MCF 10A (cell line): Measurements from ENCODE around the gene LATS2. TPM values are rescaled to one million over a fixed set of nuclear protein-coding genes. Genes with fewer than 3 reads are reported as not detected.

ENCODE experiments used
- BruUV-seq: library from RNA; stranded (reverse); fragments of 400-500 nt; replicated peaks from 2 replicates; lab custom pipeline; 2021; lab: Mats Ljungman, UMichigan
- CTCF ChIA-PET: fragments of 300-600 bp; sonication (Branson Sonifier 250); formaldehyde crosslinking; extraction: SDS; loops from one replicate; lab custom pipeline; 2021; ENCODE audit warnings: antibody characterized with exemption, inconsistent platforms; lab: Yijun Ruan, JAX
- POLR2A ChIA-PET: fragments of 300-600, 350-650 bp; sonication (Branson Sonifier 250); formaldehyde crosslinking; extraction: SDS; loops from one replicate; lab custom pipeline; 2020; ENCODE audit warnings: antibody characterized with exemption, inconsistent platforms; lab: Yijun Ruan, JAX
- DNase-seq: peaks from one replicate; pipeline ENCODE4 v3.0.0-alpha.2; 2018; ENCODE audit not compliant: unreplicated experiment
- H3K27ac Mint-ChIP-seq: one replicate; pipeline ENCODE4 v1.8.0; 2022; ENCODE audit warnings: mild to moderate bottlenecking, low read depth, mixed read lengths; ENCODE audit not compliant: unreplicated experiment
- H3K27me3 Mint-ChIP-seq: one replicate; pipeline ENCODE4 v1.8.0; 2022; ENCODE audit warnings: mixed read lengths; ENCODE audit not compliant: insufficient read depth, unreplicated experiment
- H3K36me3 Mint-ChIP-seq: one replicate; pipeline ENCODE4 v1.8.0; 2022; ENCODE audit warnings: mild to moderate bottlenecking, moderate library complexity, mixed read lengths; ENCODE audit not compliant: insufficient read depth, unreplicated experiment
- H3K4me1 Mint-ChIP-seq: one replicate; pipeline ENCODE4 v1.8.0; 2022; ENCODE audit warnings: mixed read lengths; ENCODE audit not compliant: insufficient read depth, unreplicated experiment
- H3K4me3 Mint-ChIP-seq: one replicate; pipeline ENCODE4 v1.8.0; 2022; ENCODE audit warnings: mild to moderate bottlenecking, moderate library complexity, mixed read lengths; ENCODE audit not compliant: unreplicated experiment
- H3K9me3 Mint-ChIP-seq: one replicate; pipeline ENCODE4 v1.8.0; 2022; ENCODE audit warnings: mixed read lengths; ENCODE audit not compliant: unreplicated experiment
- CTCF ChIP-seq: fragments of 200-600 bp; IDR thresholded peaks from one replicate; pipeline ENCODE4 v1.8.0; 2022; ENCODE audit warnings: antibody characterized with exemption, mild to moderate bottlenecking; ENCODE audit not compliant: unreplicated experiment
- intact Hi-C: fragments of 100-400 bp; cut with micrococcal nuclease; formaldehyde crosslinking; loops from 2 replicates; pipeline ENCODE4 v1.14.1; 2022
- total RNA-seq: library from RNA; stranded (reverse); gene quantifications from 2 replicates; pipeline ENCODE4 v1.2.3, GENCODE V29; 2022

LATS2 gene
- total RNA-seq, 1 experiment from 2014 or later: 32.3 TPM

DNA sequence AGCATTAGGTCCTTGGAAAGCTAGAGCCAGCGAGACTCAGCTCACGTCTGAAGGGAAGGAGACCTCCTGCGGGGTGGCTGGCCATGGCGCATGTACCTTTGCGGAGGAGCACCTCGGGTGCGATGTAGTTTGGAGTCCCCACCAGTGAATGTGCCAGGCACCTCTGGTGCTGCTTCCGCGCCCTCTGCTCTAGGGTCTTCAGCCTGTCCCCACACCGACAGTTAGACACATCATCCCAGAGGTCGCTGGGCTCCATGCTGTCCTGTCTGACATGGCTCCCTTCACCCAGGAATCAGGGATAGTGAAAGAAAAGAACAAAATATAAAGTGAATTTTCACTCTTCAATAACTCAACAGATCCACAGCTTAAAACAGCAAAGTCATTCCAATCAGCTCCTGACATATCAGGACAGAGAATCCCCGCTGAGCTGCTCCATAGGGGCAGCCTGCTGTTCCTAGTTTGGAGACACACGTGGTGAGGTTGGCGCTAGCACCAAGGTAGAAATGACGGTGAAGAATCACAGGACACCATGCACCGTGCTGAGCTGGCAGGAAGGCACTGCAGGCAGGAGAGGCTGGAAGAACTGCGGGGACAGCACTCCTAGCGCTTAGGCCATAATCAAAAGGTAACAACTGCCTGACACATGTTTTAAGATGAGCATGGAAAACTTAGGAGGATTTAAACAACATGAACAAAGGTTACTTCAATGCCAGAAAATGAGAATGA, 79.9 kb downstream of the LATS2 start:
- intact Hi-C loops: no loop called here
- Mint-ChIP-seq H3K27me3 (no peaks in the 10 kb centered on the region), H3K4me1 (peaks cover 6% of the 10 kb centered on the region), H3K27ac (no peak overlapping the region), H3K36me3 (peaks cover 86% of the 10 kb centered on the region), H3K9me3 (no peaks in the 10 kb centered on the region), H3K4me3 (no peak overlapping the region)
- no peak for DNase-seq
- no TSS peak for BruUV-seq
- no peak for TF ChIP-seq CTCF
- ChIA-PET POLR2A (interaction anchor here (0.6 to 0.7 kb wide), 2 partner anchors 11 to 52 kb away, joined by 3 read pairs; no protein-coding TSS in a partner anchor), CTCF (interaction anchor here (0.5 to 0.9 kb wide), 2 partner anchors 14 to 38 kb away, joined by 3 to 4 read pairs; no protein-coding TSS in a partner anchor)

- Mint-ChIP-seq H3K4me1 (no peaks in the 10 kb centered on the region), H3K27ac (no peak overlapping the region), H3K36me3 (peaks cover 86% of the 10 kb centered on the region), H3K4me3 (no peak overlapping the region), H3K9me3 (no peaks in the 10 kb centered on the region), H3K27me3 (no peaks in the 10 kb centered on the region)
- intact Hi-C loops: no loop called here
- no peak for DNase-seq
- no peak for TF ChIP-seq CTCF
- no TSS peak for BruUV-seq
- ChIA-PET CTCF (interaction anchor here (0.5 to 0.9 kb wide), 2 partner anchors 15 to 37 kb away, joined by 3 to 4 read pairs; no protein-coding TSS in a partner anchor), POLR2A (interaction anchor here (0.6 kb wide), 1 partner anchor 12 kb away, joined by 3 read pairs; no protein-coding TSS in a partner anchor)
Observed at GRCh38 chr13:20980899-20981298, 80.5 kb downstream of the LATS2 start.

DNA sequence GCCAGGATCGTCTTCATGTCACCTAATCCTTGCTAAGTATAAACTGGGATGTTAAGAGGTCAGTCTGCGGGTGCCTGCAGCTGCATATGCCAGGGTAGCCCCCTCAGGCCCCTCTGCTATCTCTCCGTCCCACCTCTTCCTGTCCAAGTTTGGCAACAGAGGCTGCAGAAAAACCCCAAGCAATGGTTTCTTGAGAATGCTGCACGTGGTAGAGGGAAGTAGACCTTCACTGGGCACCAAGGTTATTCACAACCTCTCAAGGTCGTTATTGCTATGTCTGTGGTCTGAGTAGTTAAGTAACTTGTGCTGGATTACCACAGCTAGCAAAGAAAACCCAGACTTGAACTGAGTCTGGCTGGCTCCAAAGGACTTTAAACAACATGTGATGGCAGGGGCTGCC, 81.0 kb downstream of the LATS2 start:
- POLR2A ChIA-PET: no interaction called here

More for the DNA sequence above, 81.0 kb downstream of the LATS2 start:
- Mint-ChIP-seq H3K27ac (no peak overlapping the region), H3K9me3 (no peaks in the 10 kb centered on the region), H3K4me1 (no peaks in the 10 kb centered on the region), H3K36me3 (peaks cover 90% of the 10 kb centered on the region), H3K27me3 (no peaks in the 10 kb centered on the region), H3K4me3 (no peak overlapping the region)
- DNase-seq: no peak
- no peak for TF ChIP-seq CTCF
- intact Hi-C loops: no loop called here
- BruUV-seq: no TSS peak
- CTCF ChIA-PET: interaction anchor here (0.6 kb wide), 1 partner anchor 102 kb away, joined by 3 read pairs; no protein-coding TSS in a partner anchor
